Left ventricle myocardium inferior (tissue), 1 donor: ENCODE data around the gene SNX13. TPM values are rescaled to one million over a fixed set of nuclear protein-coding genes. Genes with fewer than 3 reads are reported as not detected.

ENCODE experiments used
- DNase-seq: peaks from one replicate; pipeline ENCODE4 v3.0.0-alpha.2; 2020
- H3K27ac ChIP-seq: fragments of 200-600 bp; replicated peaks from 2 replicates; pipeline ENCODE4 v1.8.0; 2021
- H3K27me3 ChIP-seq: fragments of 200-600 bp; 2 replicates; pipeline ENCODE4 v1.8.0; 2021; ENCODE audit warnings: low read depth
- H3K36me3 ChIP-seq: fragments of 200-600 bp; 2 replicates; pipeline ENCODE4 v1.8.0; 2021
- H3K4me1 ChIP-seq: fragments of 200-600 bp; 2 replicates; pipeline ENCODE4 v1.8.0; 2021
- H3K4me3 ChIP-seq: fragments of 200-600 bp; 2 replicates; pipeline ENCODE4 v1.8.0; 2021; ENCODE audit warnings: mild to moderate bottlenecking, moderate library complexity
- H3K9me3 ChIP-seq: fragments of 200-600 bp; replicated peaks from 2 replicates; pipeline ENCODE4 v1.8.0; 2021
- CTCF ChIP-seq: fragments of 200-600 bp; IDR thresholded peaks from 2 replicates; pipeline ENCODE4 v1.8.0; 2021; ENCODE audit warnings: antibody characterized with exemption, mild to moderate bottlenecking, borderline replicate concordance
- intact Hi-C: fragments of 100-400 bp; cut with micrococcal nuclease; formaldehyde crosslinking; loops from one replicate; pipeline ENCODE4 v1.11.0; 2022
- total RNA-seq: library from RNA; stranded (reverse); fragmentation: NEBNext Ultra II Directional; extraction: Animal tissue kit (Norgen Biotek cat#: 25700); gene quantifications from one replicate; pipeline ENCODE4 v1.2.1, GENCODE V29; 2021
- donor health status: DM: no; HTN: yes; CAD: no; lungs with severe emphysema.

The SNX13 gene
- total RNA-seq, 1 donor from 2014 or later = 42.2 TPM

DNA sequence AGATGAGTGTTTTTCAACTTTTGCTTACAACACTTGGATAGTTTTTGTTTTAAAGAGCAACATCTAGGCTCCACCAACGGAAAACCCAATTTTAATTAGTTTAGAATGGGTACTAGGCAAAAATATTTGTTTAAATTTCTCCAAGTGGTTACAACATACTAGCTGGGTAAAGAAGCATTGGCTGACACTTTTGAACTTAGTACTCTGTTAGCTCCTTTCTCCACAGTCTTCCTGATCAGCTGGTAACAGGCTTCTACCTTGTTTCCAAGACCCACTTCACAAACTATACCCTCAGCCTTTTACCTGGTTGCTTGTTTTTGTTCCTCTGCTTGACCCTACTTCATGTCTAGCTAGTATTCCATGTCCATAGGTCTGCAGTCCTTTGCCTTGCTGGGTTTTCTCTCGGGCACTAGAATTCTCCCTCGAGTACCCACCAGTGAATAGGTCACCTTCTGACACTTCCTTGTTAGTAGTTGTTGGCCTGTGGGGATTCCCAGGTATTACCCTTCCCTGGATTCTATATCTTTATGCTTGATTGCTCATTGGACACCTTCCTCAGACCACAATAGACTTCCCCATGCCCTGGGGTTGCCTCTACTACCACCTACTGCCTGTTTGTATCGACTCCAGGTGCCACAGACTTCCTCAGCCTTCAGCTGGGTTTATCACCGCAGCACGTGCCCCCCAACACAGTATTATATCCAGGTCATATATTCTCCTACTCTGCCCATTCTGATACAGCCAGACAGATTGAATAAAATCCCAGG is 45.4 kb upstream of the SNX13 start:
- Histone ChIP-seq H3K27ac (no peak overlapping the region), H3K4me3 (no peak overlapping the region), H3K4me1 (peaks cover 13% of the 10 kb centered on the region), H3K36me3 (no peaks in the 10 kb centered on the region), H3K9me3 (peaks cover 13% of the 10 kb centered on the region), H3K27me3 (no peaks in the 10 kb centered on the region)
- intact Hi-C loops = no loop called here
- no peak for DNase-seq
- no peak for TF ChIP-seq CTCF

GRCh38 chr7:17984288-17984687 is 44.0 kb upstream of the SNX13 start:
- Histone ChIP-seq H3K36me3 (no peaks in the 10 kb centered on the region), H3K27ac (no peak overlapping the region), H3K4me3 (no peak overlapping the region), H3K27me3 (no peaks in the 10 kb centered on the region), H3K4me1 (peaks cover 13% of the 10 kb centered on the region), H3K9me3 (peaks cover 13% of the 10 kb centered on the region)
- intact Hi-C loops = no loop called here
- TF ChIP-seq CTCF = peak; percentile 25
- DNase-seq = no peak

- Histone ChIP-seq H3K4me3 (no peak overlapping the region), H3K36me3 (no peaks in the 10 kb centered on the region), H3K27me3 (no peaks in the 10 kb centered on the region), H3K27ac (no peak overlapping the region), H3K4me1 (peaks cover 13% of the 10 kb centered on the region), H3K9me3 (peaks cover 13% of the 10 kb centered on the region)
- no peak for DNase-seq
- no peak for TF ChIP-seq CTCF
- intact Hi-C loops = no loop called here
These were observed 43.1 kb upstream of the SNX13 start for GRCh38 chr7:17983221-17984062.

GRCh38 chr7:17976952-17977351 is 36.7 kb upstream of the SNX13 start:
- H3K4me1 ChIP-seq = no peaks in the 10 kb centered on the region
- no peak overlapping the region for H3K4me3 ChIP-seq
- intact Hi-C loops = no loop called here
- peaks cover 13% of the 10 kb centered on the region for H3K9me3 ChIP-seq
- H3K27ac ChIP-seq = no peak overlapping the region
- TF ChIP-seq CTCF = no peak
- no peaks in the 10 kb centered on the region for H3K36me3 ChIP-seq
- no peak for DNase-seq
- no peaks in the 10 kb centered on the region for H3K27me3 ChIP-seq

DNA sequence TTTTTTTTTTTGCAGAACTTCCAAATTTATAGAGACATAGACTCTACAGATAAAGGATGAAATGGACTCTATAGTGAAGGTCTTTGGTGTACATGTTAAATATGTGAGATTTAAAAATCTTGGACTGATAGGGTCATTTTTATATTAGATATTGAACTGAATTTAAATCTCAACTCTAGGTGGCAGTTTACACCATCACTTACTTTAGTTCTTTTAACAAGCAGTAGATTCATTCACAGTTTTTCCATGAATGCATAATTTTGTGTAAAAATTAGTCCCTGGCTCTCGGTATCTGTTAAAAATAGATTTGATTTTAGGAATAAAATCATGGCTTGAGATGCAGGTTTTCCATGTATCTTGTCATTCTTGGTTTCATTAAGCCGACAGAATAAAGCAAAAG is 31.1 kb upstream of the SNX13 start:
- TF ChIP-seq CTCF = peak; percentile 48
- Histone ChIP-seq H3K27me3 (no peaks in the 10 kb centered on the region), H3K4me1 (no peaks in the 10 kb centered on the region), H3K4me3 (no peak overlapping the region), H3K9me3 (no peaks in the 10 kb centered on the region), H3K36me3 (no peaks in the 10 kb centered on the region), H3K27ac (no peak overlapping the region)
- no peak for DNase-seq
- intact Hi-C loops = no loop called here
